ENCODE results near the gene FNIP2. TPM values are rescaled to one million over a fixed set of nuclear protein-coding genes. Genes with fewer than 3 reads are reported as not detected.

The FNIP2 gene
- total RNA-seq, 6 donors from 2014 or later = 70.4 to 103 (median 83.2) TPM

- Histone ChIP-seq H3K27ac (peak overlapping the region; percentile 69 to 79 (median 74)), H3K9me3 (no peaks in the 10 kb centered on the region), H3K4me1 (peaks cover 68 to 77% (median 72%) of the 10 kb centered on the region in 4 donors)
These were observed 42.4 kb downstream of the FNIP2 start for GRCh38 chr4:158811216-158811540.

DNA sequence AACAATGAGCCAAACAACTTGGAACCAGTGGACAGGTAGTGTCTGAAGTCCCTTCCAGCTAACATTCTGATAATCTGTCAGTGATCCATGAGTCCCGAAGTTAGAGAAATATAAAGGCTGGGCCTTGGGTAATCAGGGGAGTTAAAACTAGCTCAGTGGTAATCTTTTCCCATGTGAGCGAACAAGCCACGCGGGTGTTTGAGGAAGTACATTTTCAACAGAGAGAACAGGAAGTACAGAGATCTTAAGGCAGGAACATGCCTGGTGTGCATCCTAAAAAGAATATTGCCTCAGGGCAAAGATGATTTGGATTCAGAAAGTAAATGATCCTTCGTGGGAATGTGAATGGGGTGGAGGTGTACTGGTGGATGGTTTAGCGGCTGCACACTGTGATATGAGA is 42.9 kb downstream of the FNIP2 start:
- Histone ChIP-seq H3K4me3 (no peak overlapping the region), H3K36me3 (no peaks in the 10 kb centered on the region), H3K9me3 (no peaks in the 10 kb centered on the region), H3K27ac (peak overlapping the region; percentile 69 to 79 (median 74)), H3K27me3 (no peaks in the 10 kb centered on the region), H3K4me1 (peaks cover 68 to 73% (median 70%) of the 10 kb centered on the region in 4 donors)
- DNase-seq = peak in 1 of 2 donors; percentile 71
- ATAC-seq (ENCODE audit: low FRiP score in 2 of 2) = peak; percentile 31 to 49
- 19 to 34% methylated on average over 6 of the region's 6 CpGs for WGBS, 2 donors
- no peak for TF ChIP-seq POLR2AphosphoS5 (IDR thresholded peaks at IDR 0.05)
- peak in 2 of 4 donors; percentile 50 to 60 for TF ChIP-seq EP300 (IDR thresholded peaks at IDR 0.05)
- peak in 2 of 4 donors; percentile 20 to 45 for TF ChIP-seq POLR2A (IDR thresholded peaks at IDR 0.05)

More at GRCh38 chr4:158811216-158811540, 42.4 kb downstream of the FNIP2 start:
- no peak for TF ChIP-seq POLR2A (IDR thresholded peaks at IDR 0.05)
- TF ChIP-seq POLR2AphosphoS5 (IDR thresholded peaks at IDR 0.05) = no peak
- no peak for TF ChIP-seq CTCF (IDR thresholded peaks at IDR 0.05)
- no peak for TF ChIP-seq EP300 (IDR thresholded peaks at IDR 0.05)
- Histone ChIP-seq H3K4me3 (no peak overlapping the region), H3K27me3 (no peaks in the 10 kb centered on the region), H3K36me3 (no peaks in the 10 kb centered on the region)
- no peak for DNase-seq
- peak in 1 of 2 donors; percentile 30 for ATAC-seq (ENCODE audit: low FRiP score in 2 of 2)

- peaks cover 68 to 73% (median 71%) of the 10 kb centered on the region in 4 donors for H3K4me1 ChIP-seq
- ATAC-seq (ENCODE audit: low FRiP score in 2 of 2) (no peak), DNase-seq (no peak)
- H3K9me3 ChIP-seq = no peaks in the 10 kb centered on the region
- no peaks in the 10 kb centered on the region for H3K27me3 ChIP-seq
- TF ChIP-seq EP300 (IDR thresholded peaks at IDR 0.05) (no peak), CTCF (IDR thresholded peaks at IDR 0.05) (no peak), POLR2AphosphoS5 (IDR thresholded peaks at IDR 0.05) (no peak), POLR2A (IDR thresholded peaks at IDR 0.05) (no peak)
- H3K36me3 ChIP-seq = no peaks in the 10 kb centered on the region
- H3K4me3 ChIP-seq = no peak overlapping the region
- H3K27ac ChIP-seq = peak overlapping the region; percentile 69 to 79 (median 74)
- WGBS, 2 donors = 81 to 83% methylated on average over 2 of the region's 2 CpGs
These were observed 43.3 kb downstream of the FNIP2 start for GRCh38 chr4:158812133-158812532.

DNA sequence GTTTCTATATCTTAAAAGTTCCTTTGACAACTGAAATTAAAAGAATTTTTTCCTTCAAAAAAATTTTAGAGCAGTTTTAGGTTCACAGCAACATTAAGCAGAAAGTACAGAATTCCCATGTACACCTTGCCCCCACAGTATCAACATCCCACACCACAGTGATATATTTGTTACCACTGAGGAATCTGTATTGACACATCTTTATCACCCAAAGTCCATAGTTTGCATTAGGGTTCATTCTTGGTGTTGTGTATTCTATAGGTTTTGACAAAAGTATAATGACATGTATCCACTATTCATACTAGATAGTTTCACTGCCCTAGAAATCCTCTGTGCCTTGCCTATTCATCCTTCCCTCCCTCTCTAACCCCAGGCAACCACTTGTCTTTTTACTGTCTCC is 43.7 kb downstream of the FNIP2 start:
- no peak for DNase-seq
- ATAC-seq (ENCODE audit: low FRiP score in 2 of 2) = no peak
- Histone ChIP-seq H3K4me3 (no peak overlapping the region), H3K9me3 (no peaks in the 10 kb centered on the region), H3K36me3 (no peaks in the 10 kb centered on the region), H3K27ac (peak overlapping the region; percentile 69 to 79 (median 74)), H3K4me1 (peaks cover 68 to 75% (median 72%) of the 10 kb centered on the region in 4 donors), H3K27me3 (no peaks in the 10 kb centered on the region)
- no peak for TF ChIP-seq POLR2AphosphoS5 (IDR thresholded peaks at IDR 0.05)
- no peak for TF ChIP-seq CTCF (IDR thresholded peaks at IDR 0.05)
- TF ChIP-seq EP300 (IDR thresholded peaks at IDR 0.05) = no peak
- no peak for TF ChIP-seq POLR2A (IDR thresholded peaks at IDR 0.05)

GRCh38 chr4:158813113-158813512 is 44.3 kb downstream of the FNIP2 start:
- TF ChIP-seq EP300 (IDR thresholded peaks at IDR 0.05) (no peak), POLR2A (IDR thresholded peaks at IDR 0.05) (no peak), CTCF (IDR thresholded peaks at IDR 0.05) (no peak), POLR2AphosphoS5 (IDR thresholded peaks at IDR 0.05) (no peak)
- Histone ChIP-seq H3K4me3 (no peak overlapping the region), H3K9me3 (no peaks in the 10 kb centered on the region), H3K36me3 (no peaks in the 10 kb centered on the region), H3K4me1 (peaks cover 66 to 76% (median 72%) of the 10 kb centered on the region in 4 donors), H3K27me3 (no peaks in the 10 kb centered on the region), H3K27ac (peak overlapping the region in 3 of 4 donors; percentile 36 to 73 (median 69))
- WGBS, 2 donors = 92 to 97% methylated on average over 3 of the region's 3 CpGs
- ATAC-seq (ENCODE audit: low FRiP score in 2 of 2) = no peak
- no peak for DNase-seq

Measured in upper lobe of left lung (tissue), 6 donors.